HEK293 (cell line): ENCODE measurements around the gene ERP29.

ENCODE experiments used
- EGR2 ChIP-seq: fragments of 450-650 bp; formaldehyde crosslinking; IDR thresholded peaks from 2 replicates; pipeline ENCODE4 v1.5.1; 2016; ENCODE audit warnings: low read depth, missing biosample characterization, missing genetic modification characterization
- HOXA7 ChIP-seq: sonication (generic); formaldehyde crosslinking; IDR thresholded peaks from 2 replicates; pipeline ENCODE4 v1.8.1; 2022; ENCODE audit warnings: missing genetic modification reagents, borderline replicate concordance
- KLF17 ChIP-seq: fragments of 450-650 bp; formaldehyde crosslinking; IDR thresholded peaks from 2 replicates; pipeline ENCODE4 v1.5.1; 2016; ENCODE audit warnings: missing biosample characterization, missing genetic modification characterization
- KLF7 ChIP-seq: fragments of 450-650 bp; formaldehyde crosslinking; IDR thresholded peaks from 2 replicates; pipeline ENCODE4 v1.5.1; 2016; ENCODE audit warnings: missing biosample characterization, missing genetic modification characterization, borderline replicate concordance
- MYNN ChIP-seq: fragments of 450-650 bp; formaldehyde crosslinking; IDR thresholded peaks from 2 replicates; pipeline ENCODE4 v1.5.1; 2016; ENCODE audit warnings: missing biosample characterization, missing genetic modification characterization, borderline replicate concordance
- MZF1 ChIP-seq: fragments of 450-650 bp; formaldehyde crosslinking; IDR thresholded peaks from 2 replicates; pipeline ENCODE4 v1.5.1; 2017; ENCODE audit warnings: missing biosample characterization, missing genetic modification characterization, borderline replicate concordance
- OVOL3 ChIP-seq: fragments of 450-650 bp; formaldehyde crosslinking; IDR thresholded peaks from 2 replicates; pipeline ENCODE4 v1.5.1; 2016; ENCODE audit warnings: missing biosample characterization, missing genetic modification characterization
- PATZ1 ChIP-seq: fragments of 450-650 bp; formaldehyde crosslinking; IDR thresholded peaks from 2 replicates; pipeline ENCODE4 v1.5.1; 2016; ENCODE audit warnings: missing biosample characterization, missing genetic modification characterization
- PRDM6 ChIP-seq: fragments of 450-650 bp; formaldehyde crosslinking; IDR thresholded peaks from 2 replicates; pipeline ENCODE4 v1.5.1; 2017; ENCODE audit warnings: missing biosample characterization, missing genetic modification characterization
- SCRT1 ChIP-seq: fragments of 450-650 bp; formaldehyde crosslinking; IDR thresholded peaks from 2 replicates; pipeline ENCODE4 v1.5.1; 2016; ENCODE audit warnings: missing biosample characterization, missing genetic modification characterization, borderline replicate concordance
- SP2 ChIP-seq: fragments of 450-650 bp; formaldehyde crosslinking; IDR thresholded peaks from 2 replicates; pipeline ENCODE4 v1.5.1; 2016; ENCODE audit warnings: missing biosample characterization, missing genetic modification characterization
- ZBTB8A ChIP-seq: fragments of 450-650 bp; formaldehyde crosslinking; IDR thresholded peaks from 2 replicates; pipeline ENCODE4 v1.5.1; 2016; ENCODE audit warnings: missing biosample characterization, missing genetic modification characterization
- ZFP37 ChIP-seq: fragments of 450-650 bp; formaldehyde crosslinking; IDR thresholded peaks from 2 replicates; pipeline ENCODE4 v1.5.1; 2016; ENCODE audit warnings: missing biosample characterization, missing genetic modification characterization
- ZIC2 ChIP-seq: fragments of 450-650 bp; formaldehyde crosslinking; IDR thresholded peaks from 2 replicates; pipeline ENCODE4 v1.5.1; 2016; ENCODE audit warnings: missing biosample characterization, missing genetic modification characterization
- ZNF114 ChIP-seq: fragments of 450-650 bp; formaldehyde crosslinking; IDR thresholded peaks from 2 replicates; pipeline ENCODE4 v1.5.0; 2017; ENCODE audit warnings: missing biosample characterization, missing genetic modification characterization
- ZNF140 ChIP-seq: fragments of 450-650 bp; formaldehyde crosslinking; IDR thresholded peaks from 2 replicates; pipeline ENCODE4 v1.5.1; 2016; ENCODE audit warnings: missing biosample characterization, missing genetic modification characterization
- ZNF16 ChIP-seq: fragments of 450-650 bp; formaldehyde crosslinking; IDR thresholded peaks from 2 replicates; pipeline ENCODE4 v1.5.1; 2016; ENCODE audit warnings: low read depth, missing biosample characterization, missing genetic modification characterization
- ZNF174 ChIP-seq: fragments of 450-650 bp; formaldehyde crosslinking; IDR thresholded peaks from 2 replicates; pipeline ENCODE4 v1.5.0; 2017; ENCODE audit warnings: missing biosample characterization, mild to moderate bottlenecking, missing genetic modification characterization
- ZNF19 ChIP-seq: fragments of 450-650 bp; formaldehyde crosslinking; IDR thresholded peaks from 2 replicates; pipeline ENCODE4; 2016; ENCODE audit warnings: missing biosample characterization, missing genetic modification characterization, low read depth
- ZNF280C ChIP-seq: fragments of 450-650 bp; formaldehyde crosslinking; IDR thresholded peaks from 2 replicates; pipeline ENCODE4 v1.5.1; 2016; ENCODE audit warnings: missing biosample characterization, missing genetic modification characterization
- ZNF292 ChIP-seq: fragments of 450-650 bp; formaldehyde crosslinking; IDR thresholded peaks from 2 replicates; pipeline ENCODE4 v1.5.1; 2016; ENCODE audit warnings: low read depth, missing biosample characterization, missing genetic modification characterization, borderline replicate concordance
- ZNF302 ChIP-seq: fragments of 450-650 bp; formaldehyde crosslinking; IDR thresholded peaks from 2 replicates; pipeline ENCODE4 v1.5.1; 2016; ENCODE audit warnings: missing biosample characterization, missing genetic modification characterization, low read depth
- ZNF341 ChIP-seq: fragments of 450-650 bp; formaldehyde crosslinking; IDR thresholded peaks from 2 replicates; pipeline ENCODE4; 2016; ENCODE audit warnings: low read depth, missing biosample characterization, missing genetic modification characterization
- ZNF37A ChIP-seq: fragments of 450-650 bp; IDR thresholded peaks from 2 replicates; pipeline ENCODE4 v1.5.1; 2018; ENCODE audit warnings: missing biosample characterization, missing genetic modification characterization
- ZNF391 ChIP-seq: fragments of 450-650 bp; formaldehyde crosslinking; IDR thresholded peaks from 2 replicates; pipeline ENCODE4 v1.5.1; 2016; ENCODE audit warnings: low read depth, missing biosample characterization, missing genetic modification characterization, borderline replicate concordance
- ZNF48 ChIP-seq: fragments of 450-650 bp; formaldehyde crosslinking; IDR thresholded peaks from 2 replicates; pipeline ENCODE4 v1.5.1; 2016; ENCODE audit warnings: missing biosample characterization, missing genetic modification characterization
- ZNF548 ChIP-seq: fragments of 450-650 bp; formaldehyde crosslinking; IDR thresholded peaks from 2 replicates; pipeline ENCODE4 v1.5.1; 2016; ENCODE audit warnings: missing biosample characterization, missing genetic modification characterization
- ZNF580 ChIP-seq: fragments of 450-650 bp; formaldehyde crosslinking; IDR thresholded peaks from 2 replicates; pipeline ENCODE4 v1.5.1; 2016; ENCODE audit warnings: missing biosample characterization, missing genetic modification characterization
- ZNF596 ChIP-seq: fragments of 450-650 bp; IDR thresholded peaks from 2 replicates; pipeline ENCODE4 v1.5.0; 2018; ENCODE audit warnings: missing biosample characterization, mild to moderate bottlenecking, missing genetic modification characterization, moderate library complexity
- ZNF626 ChIP-seq: fragments of 450-650 bp; sonication (Bioruptor Pico); formaldehyde crosslinking; IDR thresholded peaks from 2 replicates; pipeline ENCODE4 v1.5.1; 2018; ENCODE audit warnings: missing biosample characterization, missing genetic modification characterization, inconsistent platforms
- ZNF747 ChIP-seq: fragments of 450-650 bp; formaldehyde crosslinking; IDR thresholded peaks from 2 replicates; pipeline ENCODE4 v1.5.1; 2016; ENCODE audit warnings: missing biosample characterization, missing genetic modification characterization
- ZSCAN16 ChIP-seq: fragments of 450-650 bp; formaldehyde crosslinking; IDR thresholded peaks from 2 replicates; pipeline ENCODE4 v1.5.1; 2016; ENCODE audit warnings: missing biosample characterization, missing genetic modification characterization
- ZSCAN23 ChIP-seq: fragments of 450-650 bp; formaldehyde crosslinking; IDR thresholded peaks from 2 replicates; pipeline ENCODE4 v1.5.1; 2016; ENCODE audit warnings: missing biosample characterization, missing genetic modification characterization

ERP29 gene

GRCh38 chr12:112012775-112013600 is at the start of gene ERP29, which contains the start of gene TMEM116 (continued):
- TF ChIP-seq ZNF140 (tag by site-specific recombination), result no peak
- TF ChIP-seq ZNF19 (tag by site-specific recombination), result no peak
- 0 out of 2 replicates have a peak, but pooled peaks have one; percentile 7 for TF ChIP-seq SCRT1 (tag by site-specific recombination)
- peak; percentile 94 for TF ChIP-seq ZNF341 (tag by site-specific recombination)
- TF ChIP-seq ZNF580 (tag by site-specific recombination), result peak; percentile 82
- 0 out of 2 replicates have a peak, but pooled peaks have one; percentile 73 for TF ChIP-seq OVOL3 (tag by site-specific recombination)
- TF ChIP-seq ZSCAN23 (tag by site-specific recombination), result 0 out of 2 replicates have a peak, but pooled peaks have one; percentile 30
- TF ChIP-seq ZFP37, result peak; percentile 80
- TF ChIP-seq ZNF747 (tag by site-specific recombination), result no peak
- peak; percentile 92 for TF ChIP-seq SP2
- TF ChIP-seq EGR2 (tag by site-specific recombination), result peak; percentile 49
- TF ChIP-seq ZNF37A (tag by site-specific recombination), result no peak
- no peak for TF ChIP-seq ZNF280C (tag by site-specific recombination)
- no peak for TF ChIP-seq ZNF596 (tag by site-specific recombination)
- TF ChIP-seq MYNN, result no peak
- TF ChIP-seq ZSCAN16 (tag by site-specific recombination), result no peak
- TF ChIP-seq PRDM6 (tag by site-specific recombination), result no peak
- no peak for TF ChIP-seq ZNF302
- peak; percentile 95 for TF ChIP-seq PATZ1 (tag by site-specific recombination)
- peak; percentile 77 for TF ChIP-seq ZIC2 (tag by site-specific recombination)
- no peak for TF ChIP-seq ZNF626
- no peak for TF ChIP-seq ZNF48 (tag by site-specific recombination)
- TF ChIP-seq KLF17 (tag by site-specific recombination), result peak; percentile 48; the same call in 1 of the 2 replicates
- no peak; the same call in none of the 2 replicates for TF ChIP-seq ZNF391 (tag by site-specific recombination)
- no peak for TF ChIP-seq ZNF114 (tag by site-specific recombination)
- TF ChIP-seq MZF1 (tag by site-specific recombination), result 0 out of 2 replicates have a peak, but pooled peaks have one; percentile 20
- no peak for TF ChIP-seq ZNF548 (tag by site-specific recombination)
- no peak; the same call in 1 of the 2 replicates for TF ChIP-seq KLF7 (tag by site-specific recombination)
- TF ChIP-seq ZNF292 (tag by site-specific recombination), result no peak
- no peak for TF ChIP-seq HOXA7
- no peak for TF ChIP-seq ZNF174 (tag by site-specific recombination)
- TF ChIP-seq ZBTB8A (tag by site-specific recombination), result no peak
- no peak for TF ChIP-seq ZNF16 (tag by site-specific recombination)
